ENCODE results near the gene TNFAIP8. TPM values are rescaled to one million over a fixed set of nuclear protein-coding genes. Genes with fewer than 3 reads are reported as not detected.

TNFAIP8 gene
- total RNA-seq, 1 experiment from 2014 or later, result 24.1 TPM

GRCh38 chr5:119319401-119319800 is 36.4 kb upstream of the TNFAIP8 start:
- Mint-ChIP-seq H3K9me3 (no peaks in the 10 kb centered on the region), H3K4me1 (peaks cover 48% of the 10 kb centered on the region), H3K27ac (no peak overlapping the region), H3K36me3 (no peaks in the 10 kb centered on the region), H3K4me3 (no peak overlapping the region), H3K27me3 (ENCODE audit: low read depth) (no peaks in the 10 kb centered on the region)
- TF ChIP-seq ESRRA (CRISPR knock-in tag; IDR thresholded peaks at IDR 0.05; ENCODE audit: borderline replicate concordance), result no peak
- TF ChIP-seq SMAD4 (CRISPR knock-in tag; IDR thresholded peaks at IDR 0.05), result no peak
- TF ChIP-seq, protein P1, sequence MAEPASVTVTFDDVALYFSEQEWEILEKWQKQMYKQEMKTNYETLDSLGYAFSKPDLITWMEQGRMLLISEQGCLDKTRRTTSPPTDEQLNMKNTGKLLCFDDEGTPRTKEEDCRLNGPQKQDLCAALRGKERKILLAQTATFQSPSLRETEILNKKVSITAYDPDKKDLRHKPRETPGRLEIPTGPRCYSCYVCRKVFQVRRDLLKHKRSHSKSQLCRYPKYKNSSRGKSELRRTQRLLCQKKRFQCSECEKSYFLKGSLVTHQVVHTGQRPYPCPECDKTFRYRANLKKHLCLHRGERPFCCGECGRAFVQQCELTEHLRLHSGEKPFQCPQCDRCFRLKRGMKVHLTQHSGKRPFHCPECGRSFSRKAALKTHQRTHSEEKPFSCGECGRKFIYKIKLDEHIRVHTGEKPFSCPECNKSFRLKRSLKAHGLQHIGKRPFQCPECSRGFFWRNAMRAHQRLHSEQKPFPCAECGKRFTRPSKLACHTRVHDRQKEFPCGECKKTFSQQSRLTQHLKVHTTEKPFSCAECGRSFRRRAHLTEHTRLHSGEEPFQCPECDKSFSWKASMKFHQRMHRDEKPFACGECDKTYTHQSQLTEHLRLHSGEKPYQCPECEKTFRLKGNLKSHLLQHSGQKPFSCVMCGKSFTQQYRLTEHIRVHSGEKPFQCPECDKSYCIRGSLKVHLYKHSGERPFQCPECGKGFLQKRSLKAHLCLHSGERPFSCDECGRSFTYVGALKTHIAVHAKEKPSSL (CRISPR knock-in tag; conservative IDR thresholded peaks at IDR 0.05), result no peak
- no peak for TF ChIP-seq ZSCAN18 (CRISPR knock-in tag; IDR thresholded peaks at IDR 0.05)
- DNase-seq (ENCODE audit: low spot score) (no peak), ATAC-seq (no peak)
- POLR2A ChIA-PET, result no interaction called here
- CTCF ChIA-PET, result no interaction called here

DNA sequence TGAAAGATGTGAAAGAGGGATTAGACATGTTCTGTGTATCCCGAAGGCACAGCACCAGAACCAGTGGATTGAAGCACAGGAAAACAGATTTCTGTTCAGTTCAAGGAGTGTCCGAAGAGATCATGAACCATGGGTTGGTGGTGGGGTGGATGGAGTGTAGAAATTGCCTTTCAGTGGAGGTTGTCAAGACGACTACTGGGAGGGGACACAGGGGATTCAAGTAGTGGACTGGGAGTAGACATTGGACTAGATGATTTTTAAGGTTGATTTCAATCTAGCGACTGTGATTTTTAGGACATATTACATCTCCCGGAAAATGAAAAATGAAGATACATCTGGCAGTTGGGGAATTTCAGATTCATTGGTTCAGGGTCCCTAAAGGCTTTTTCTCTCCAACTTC is 35.9 kb upstream of the TNFAIP8 start:
- no peak for TF ChIP-seq USF2 (CRISPR knock-in tag; IDR thresholded peaks at IDR 0.05)
- no peak for TF ChIP-seq GRHL2 (CRISPR knock-in tag; IDR thresholded peaks at IDR 0.05; ENCODE audit: insufficient replicate concordance, severe bottlenecking)
- TF ChIP-seq, protein P2, sequence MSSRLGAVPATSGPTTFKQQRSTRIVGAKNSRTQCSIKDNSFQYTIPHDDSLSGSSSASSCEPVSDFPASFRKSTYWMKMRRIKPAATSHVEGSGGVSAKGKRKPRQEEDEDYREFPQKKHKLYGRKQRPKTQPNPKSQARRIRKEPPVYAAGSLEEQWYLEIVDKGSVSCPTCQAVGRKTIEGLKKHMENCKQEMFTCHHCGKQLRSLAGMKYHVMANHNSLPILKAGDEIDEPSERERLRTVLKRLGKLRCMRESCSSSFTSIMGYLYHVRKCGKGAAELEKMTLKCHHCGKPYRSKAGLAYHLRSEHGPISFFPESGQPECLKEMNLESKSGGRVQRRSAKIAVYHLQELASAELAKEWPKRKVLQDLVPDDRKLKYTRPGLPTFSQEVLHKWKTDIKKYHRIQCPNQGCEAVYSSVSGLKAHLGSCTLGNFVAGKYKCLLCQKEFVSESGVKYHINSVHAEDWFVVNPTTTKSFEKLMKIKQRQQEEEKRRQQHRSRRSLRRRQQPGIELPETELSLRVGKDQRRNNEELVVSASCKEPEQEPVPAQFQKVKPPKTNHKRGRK (CRISPR knock-in tag; IDR thresholded peaks at IDR 0.05; ENCODE audit: borderline replicate concordance), result no peak
- no peak for TF ChIP-seq GTF2I (CRISPR knock-in tag; conservative IDR thresholded peaks at IDR 0.05)
- TF ChIP-seq IRF2 (CRISPR knock-in tag; IDR thresholded peaks at IDR 0.05; ENCODE audit: borderline replicate concordance, low read depth), result no peak
- no peak for TF ChIP-seq ZMAT4 (CRISPR knock-in tag; IDR thresholded peaks at IDR 0.05)
- no peak for TF ChIP-seq OVOL2 (CRISPR knock-in tag; IDR thresholded peaks at IDR 0.05; ENCODE audit: borderline replicate concordance)
- TF ChIP-seq HMGXB4 (CRISPR knock-in tag; IDR thresholded peaks at IDR 0.05), result no peak
- TF ChIP-seq E2F4 (CRISPR knock-in tag; IDR thresholded peaks at IDR 0.05; ENCODE audit: borderline replicate concordance, low read depth), result no peak
- TF ChIP-seq ZNF317 (CRISPR knock-in tag; IDR thresholded peaks at IDR 0.05; ENCODE audit: borderline replicate concordance, low read depth), result no peak
- TF ChIP-seq CREM (CRISPR knock-in tag; IDR thresholded peaks at IDR 0.05), result no peak
- no peak for TF ChIP-seq ESRRA (CRISPR knock-in tag; IDR thresholded peaks at IDR 0.05; ENCODE audit: borderline replicate concordance)
- no peak for TF ChIP-seq ZNF263 (CRISPR knock-in tag; IDR thresholded peaks at IDR 0.05; ENCODE audit: low read depth)
- no peak for TF ChIP-seq MYBL2 (CRISPR knock-in tag; IDR thresholded peaks at IDR 0.05)
- TF ChIP-seq ETV6 (CRISPR knock-in tag; IDR thresholded peaks at IDR 0.05), result no peak
- TF ChIP-seq, protein P3, sequence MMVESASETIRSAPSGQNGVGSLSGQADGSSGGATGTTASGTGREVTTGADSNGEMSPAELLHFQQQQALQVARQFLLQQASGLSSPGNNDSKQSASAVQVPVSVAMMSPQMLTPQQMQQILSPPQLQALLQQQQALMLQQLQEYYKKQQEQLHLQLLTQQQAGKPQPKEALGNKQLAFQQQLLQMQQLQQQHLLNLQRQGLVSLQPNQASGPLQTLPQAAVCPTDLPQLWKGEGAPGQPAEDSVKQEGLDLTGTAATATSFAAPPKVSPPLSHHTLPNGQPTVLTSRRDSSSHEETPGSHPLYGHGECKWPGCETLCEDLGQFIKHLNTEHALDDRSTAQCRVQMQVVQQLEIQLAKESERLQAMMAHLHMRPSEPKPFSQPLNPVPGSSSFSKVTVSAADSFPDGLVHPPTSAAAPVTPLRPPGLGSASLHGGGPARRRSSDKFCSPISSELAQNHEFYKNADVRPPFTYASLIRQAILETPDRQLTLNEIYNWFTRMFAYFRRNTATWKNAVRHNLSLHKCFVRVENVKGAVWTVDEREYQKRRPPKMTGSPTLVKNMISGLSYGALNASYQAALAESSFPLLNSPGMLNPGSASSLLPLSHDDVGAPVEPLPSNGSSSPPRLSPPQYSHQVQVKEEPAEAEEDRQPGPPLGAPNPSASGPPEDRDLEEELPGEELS (CRISPR knock-in tag; IDR thresholded peaks at IDR 0.05), result no peak
- TF ChIP-seq JAZF1 (CRISPR knock-in tag; IDR thresholded peaks at IDR 0.05), result no peak
- TF ChIP-seq NR1H2 (CRISPR knock-in tag; IDR thresholded peaks at IDR 0.05), result no peak
- no peak for DNase-seq (ENCODE audit: low spot score)
- no peak overlapping the region for H3K4me3 Mint-ChIP-seq

More for the DNA sequence above, 35.9 kb upstream of the TNFAIP8 start:
- ChIA-PET POLR2A (no interaction called here), CTCF (no interaction called here)
- Mint-ChIP-seq H3K9me3 (no peaks in the 10 kb centered on the region), H3K36me3 (no peaks in the 10 kb centered on the region), H3K27ac (no peak overlapping the region), H3K4me1 (peaks cover 48% of the 10 kb centered on the region), H3K27me3 (ENCODE audit: low read depth) (no peaks in the 10 kb centered on the region)
- no peak for ATAC-seq

Measured in WTC11 (cell line).